Prostate gland (tissue), 2 donors: ENCODE measurements around the gene TMEM208.

Experiments used
- POLR2A ChIP-seq: fragments of 450-650 bp; IDR thresholded peaks from one replicate; pipeline ENCODE4 v1.6.1; 2016; ENCODE audit warnings: antibody characterized with exemption, mild to moderate bottlenecking
- POLR2AphosphoS5 ChIP-seq: sonication (generic); formaldehyde crosslinking; IDR thresholded peaks from one replicate; pipeline ENCODE4 v1.6.1; 2017; ENCODE audit warnings: antibody characterized with exemption
- TF ChIP-seq, protein P1 (sequence below), 4 experiments: fragments of 200-600 bp in 2 of 4; fragments of 450-650 bp in 2 of 4; sonication (generic) in 2 of 4; IDR thresholded peaks; 1 replicate in 3 of 4; 2 replicates in 1 of 4; pipeline ENCODE4 v1.5.1; 2016 to 2019; ENCODE audit warnings: antibody characterized with exemption in 4 of 4, mild to moderate bottlenecking in 2 of 4, moderate library complexity in 2 of 4

- TF ChIP-seq, protein P1, sequence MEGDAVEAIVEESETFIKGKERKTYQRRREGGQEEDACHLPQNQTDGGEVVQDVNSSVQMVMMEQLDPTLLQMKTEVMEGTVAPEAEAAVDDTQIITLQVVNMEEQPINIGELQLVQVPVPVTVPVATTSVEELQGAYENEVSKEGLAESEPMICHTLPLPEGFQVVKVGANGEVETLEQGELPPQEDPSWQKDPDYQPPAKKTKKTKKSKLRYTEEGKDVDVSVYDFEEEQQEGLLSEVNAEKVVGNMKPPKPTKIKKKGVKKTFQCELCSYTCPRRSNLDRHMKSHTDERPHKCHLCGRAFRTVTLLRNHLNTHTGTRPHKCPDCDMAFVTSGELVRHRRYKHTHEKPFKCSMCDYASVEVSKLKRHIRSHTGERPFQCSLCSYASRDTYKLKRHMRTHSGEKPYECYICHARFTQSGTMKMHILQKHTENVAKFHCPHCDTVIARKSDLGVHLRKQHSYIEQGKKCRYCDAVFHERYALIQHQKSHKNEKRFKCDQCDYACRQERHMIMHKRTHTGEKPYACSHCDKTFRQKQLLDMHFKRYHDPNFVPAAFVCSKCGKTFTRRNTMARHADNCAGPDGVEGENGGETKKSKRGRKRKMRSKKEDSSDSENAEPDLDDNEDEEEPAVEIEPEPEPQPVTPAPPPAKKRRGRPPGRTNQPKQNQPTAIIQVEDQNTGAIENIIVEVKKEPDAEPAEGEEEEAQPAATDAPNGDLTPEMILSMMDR (IDR thresholded peaks at IDR 0.05) = no peak
- TF ChIP-seq POLR2A = no peak
- no peak for TF ChIP-seq POLR2AphosphoS5
Observed at GRCh38 chr16:67212766-67213165, 14.2 kb upstream of the TMEM208 start.
